GM18951 (cell line): ENCODE data around the gene RELT.

Source experiments
- POLR2A ChIP-seq: IDR thresholded peaks from 4 replicates; pipeline ENCODE4 v1.6.1; 2011; ENCODE audit warnings: mild to moderate bottlenecking; ENCODE audit not compliant: insufficient read length, insufficient read depth; ENCODE audit errors: extremely low read depth
- in situ Hi-C: fragments of 300-500 bp; cut with MboI; formaldehyde crosslinking; loops from one replicate; pipeline ENCODE4 v1.12.0; 2022; ENCODE audit warnings: low sequenced_read_pairs, mixed read lengths, inconsistent platforms; ENCODE audit not compliant: unreplicated experiment

The RELT gene

DNA sequence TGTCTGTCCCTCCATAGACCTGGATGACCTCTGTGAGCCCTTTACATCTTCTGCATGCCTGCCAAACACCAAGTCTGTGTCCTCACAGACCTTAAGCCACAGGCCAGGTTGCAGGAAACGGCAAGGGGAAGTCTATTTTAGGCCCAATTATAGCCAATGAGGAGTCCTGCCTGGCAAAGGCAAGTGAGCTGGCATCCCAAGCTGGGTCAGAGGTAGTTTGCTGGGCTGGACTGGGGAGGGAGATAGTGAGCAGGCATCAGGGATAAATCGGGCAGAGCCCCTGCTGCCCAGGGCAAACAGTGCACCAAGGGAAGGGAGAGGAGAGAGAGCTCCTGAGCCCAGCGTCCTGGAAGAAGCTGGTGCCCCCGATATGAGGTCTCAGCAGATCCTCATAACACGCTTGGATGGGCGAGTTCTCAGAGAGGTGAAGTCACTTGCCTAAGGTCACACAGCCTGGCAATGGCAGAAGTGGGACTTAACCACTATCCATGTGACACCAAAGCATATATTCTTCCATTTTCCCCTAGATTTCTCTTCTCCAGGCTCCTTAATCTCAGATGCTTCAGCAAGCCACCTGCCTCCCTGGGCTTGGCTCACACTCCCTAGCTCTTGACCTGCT is 3.7 kb upstream of the RELT start:
- in situ Hi-C loops = no loop called here
- no peak for TF ChIP-seq POLR2A

- in situ Hi-C loops = no loop called here
Measured at GRCh38 chr11:73374151-73374550, 2.0 kb upstream of the RELT start.

GRCh38 chr11:73375830-73376159 is 404 bp upstream of the RELT start:
- no peak for TF ChIP-seq POLR2A

More at GRCh38 chr11:73374151-73374550, 2.0 kb upstream of the RELT start:
- TF ChIP-seq POLR2A = no peak

DNA sequence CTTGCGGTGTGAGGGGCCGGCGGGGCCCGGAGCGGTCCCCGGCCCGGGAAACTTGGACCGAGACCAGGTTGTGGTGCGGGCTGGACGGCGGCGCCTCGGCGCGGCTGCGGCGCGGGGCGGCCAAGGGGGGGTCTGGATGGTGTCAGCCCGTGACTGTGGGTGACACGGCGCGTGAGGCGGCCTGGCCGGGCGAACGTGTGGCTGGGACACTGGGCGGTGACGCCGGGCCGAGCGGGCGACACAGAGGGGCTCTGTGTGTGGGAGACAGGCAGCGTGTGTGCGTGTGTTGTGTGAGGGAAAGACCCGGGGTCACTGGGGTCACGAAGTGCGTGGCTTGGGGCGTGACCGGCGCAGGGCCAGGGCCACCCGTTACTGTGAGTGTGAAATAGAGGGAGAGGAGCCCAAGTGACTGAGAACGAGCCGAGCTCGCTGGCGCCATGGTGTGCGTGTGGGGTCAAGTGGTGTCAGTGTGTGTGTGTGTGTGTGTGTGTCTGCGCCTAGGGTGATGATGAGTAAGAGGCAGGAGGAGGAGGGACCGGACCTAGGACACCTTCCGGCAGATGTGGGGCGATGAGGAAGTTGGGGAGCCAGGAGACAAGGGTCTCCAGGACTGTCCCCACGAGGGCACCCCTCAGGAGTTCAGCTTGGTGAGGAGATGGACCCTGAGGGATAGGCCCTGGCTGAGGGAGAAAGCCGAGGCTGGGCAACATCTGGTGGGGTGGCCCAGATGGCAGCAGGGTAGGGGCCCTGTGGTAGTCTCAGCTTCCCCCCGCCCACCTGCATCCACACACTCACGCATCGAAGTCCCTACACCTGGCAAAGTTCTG is 817 bp downstream of the RELT start:
- TF ChIP-seq POLR2A = peak; percentile 67
- in situ Hi-C loops = no loop called here

More at GRCh38 chr11:73375830-73376159, 404 bp upstream of the RELT start:
- in situ Hi-C loops = no loop called here

GRCh38 chr11:73379189-73379880 is 3.1 kb downstream of the RELT start:
- in situ Hi-C loops = no loop called here
- no peak for TF ChIP-seq POLR2A

- TF ChIP-seq POLR2A = no peak
- in situ Hi-C loops = no loop called here
Measured at GRCh38 chr11:73380331-73380730, 4.1 kb downstream of the RELT start.

- no peak for TF ChIP-seq POLR2A
- in situ Hi-C loops = no loop called here
Measured at GRCh38 chr11:73380897-73381410, 4.8 kb downstream of the RELT start.

- in situ Hi-C loops = no loop called here
- no peak for TF ChIP-seq POLR2A
Measured at GRCh38 chr11:73381589-73381988, 5.4 kb downstream of the RELT start.

GRCh38 chr11:73382183-73382582 is 6.0 kb downstream of the RELT start:
- no peak for TF ChIP-seq POLR2A
- in situ Hi-C loops = no loop called here

- TF ChIP-seq POLR2A = no peak
- in situ Hi-C loops = no loop called here
Measured at GRCh38 chr11:73382747-73383146, 6.5 kb downstream of the RELT start.

DNA sequence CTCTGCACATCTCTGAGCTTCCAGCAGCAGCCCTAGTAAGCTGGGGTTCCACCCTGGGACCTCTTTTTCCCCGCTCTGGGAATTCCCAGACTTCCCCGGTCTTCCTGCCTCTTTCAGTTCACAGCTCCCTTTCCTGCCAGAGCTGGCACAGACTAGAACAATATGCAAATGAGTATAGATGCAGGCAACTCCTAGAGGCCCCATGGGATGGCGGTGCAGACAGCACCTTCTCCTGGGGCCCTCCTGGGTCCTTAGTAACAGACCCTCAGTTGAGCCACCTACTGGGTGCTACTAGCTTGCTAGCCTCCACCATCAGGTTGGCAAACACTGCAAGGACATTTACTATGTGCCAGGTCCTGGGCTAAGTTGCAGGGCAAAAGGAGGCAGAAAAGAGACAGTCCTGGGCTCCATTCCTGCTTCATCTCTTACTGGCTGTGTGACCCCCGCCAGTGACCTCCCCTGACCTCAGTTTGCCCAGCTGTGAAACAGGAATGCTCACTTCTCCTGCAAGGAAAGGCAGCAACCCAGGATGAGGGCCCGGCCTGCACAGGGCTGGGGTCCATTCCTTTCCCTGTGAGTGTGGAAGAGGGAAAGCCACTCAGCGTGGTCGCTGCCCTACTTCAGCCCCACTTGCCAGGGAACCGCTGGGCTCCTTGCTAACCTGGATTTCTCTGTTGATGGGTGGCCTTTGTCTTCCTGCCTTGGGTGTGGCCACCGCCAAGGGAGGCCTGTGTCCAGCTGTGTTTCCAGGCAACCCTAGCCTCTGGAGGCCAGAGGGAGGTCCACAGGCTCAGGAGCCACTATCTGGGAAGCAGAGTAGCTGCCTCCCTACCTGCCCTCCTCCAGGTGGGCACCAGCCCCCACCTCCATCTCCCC is 7.3 kb downstream of the RELT start:
- in situ Hi-C loops = no loop called here
- no peak for TF ChIP-seq POLR2A

- no peak for TF ChIP-seq POLR2A
- in situ Hi-C loops = no loop called here
Measured at GRCh38 chr11:73384125-73384441, 7.9 kb downstream of the RELT start.

DNA sequence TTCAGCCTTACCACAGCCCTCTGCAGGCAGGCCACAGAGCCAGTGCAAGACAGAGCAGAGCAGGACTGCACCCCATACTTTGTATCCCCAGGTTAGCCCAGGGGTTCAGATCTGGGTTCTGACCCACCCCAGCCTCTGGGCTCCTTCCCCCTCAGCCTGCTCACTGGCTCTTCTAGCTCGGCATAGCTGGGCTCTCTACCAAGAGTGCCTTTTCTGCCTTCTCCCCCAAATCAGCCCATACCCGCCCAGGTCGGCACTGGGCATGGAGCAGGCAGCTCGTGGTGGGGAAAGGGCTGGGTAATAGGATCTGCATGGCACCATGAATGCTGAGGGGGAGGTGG is 8.3 kb downstream of the RELT start:
- in situ Hi-C loops = no loop called here
- TF ChIP-seq POLR2A = no peak
